Midbrain (tissue), 1 donor: ENCODE results near the gene CRHR1.

ENCODE experiments used
- DNase-seq: peaks from one replicate; lab custom pipeline; 2025; lab: John Stamatoyannopoulos, UW

The CRHR1 gene

DNA sequence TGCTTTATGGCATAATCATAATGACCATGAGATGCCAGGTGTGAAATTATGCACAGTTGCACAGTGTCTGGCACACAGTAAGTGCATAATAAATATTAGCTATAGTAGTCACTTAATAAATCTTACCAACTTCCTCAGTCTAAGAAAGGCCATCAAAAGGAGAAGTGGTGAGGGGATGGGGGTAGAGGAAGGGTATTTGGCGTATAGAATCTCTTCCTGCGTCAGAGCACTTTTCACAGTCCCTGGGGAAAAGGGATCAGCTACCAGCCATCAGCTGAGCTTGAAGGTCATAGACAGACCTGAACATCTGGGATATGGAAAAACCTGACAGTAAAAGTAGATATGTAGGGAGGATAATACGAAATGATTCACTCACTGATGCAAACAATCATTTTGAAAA, 5.8 kb downstream of the CRHR1 start:
- no peak for DNase-seq

DNA sequence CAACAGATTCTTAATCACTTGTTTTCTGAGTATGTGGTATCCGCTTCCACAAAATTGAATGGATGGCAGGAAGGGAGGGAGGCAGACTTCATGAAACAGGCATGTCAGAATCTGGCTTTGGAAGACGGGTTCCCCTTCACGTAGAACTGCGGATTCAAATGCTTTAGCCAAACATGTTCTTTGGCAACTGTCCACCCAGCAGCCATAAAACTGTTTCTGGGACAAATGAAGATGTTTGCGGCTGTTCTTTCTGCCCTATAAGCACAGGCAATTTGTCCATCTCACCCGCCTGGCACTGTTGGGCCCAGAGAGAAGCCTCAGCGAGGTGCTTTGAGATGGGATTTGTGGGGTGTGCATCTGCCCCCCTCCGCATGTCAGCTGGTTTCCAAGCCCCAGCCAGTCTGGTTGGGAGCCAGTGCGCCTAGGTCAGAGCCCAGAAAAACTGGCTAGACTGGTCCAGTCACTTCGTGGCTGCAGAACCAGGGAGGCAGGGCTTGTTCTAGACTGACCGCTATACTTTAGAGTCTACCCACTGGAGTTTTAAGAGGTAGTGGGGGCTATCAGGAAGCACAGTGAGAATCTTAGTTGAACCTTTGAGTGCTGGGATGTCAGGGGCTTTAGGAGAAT, 6.3 kb downstream of the CRHR1 start:
- no peak for DNase-seq

DNA sequence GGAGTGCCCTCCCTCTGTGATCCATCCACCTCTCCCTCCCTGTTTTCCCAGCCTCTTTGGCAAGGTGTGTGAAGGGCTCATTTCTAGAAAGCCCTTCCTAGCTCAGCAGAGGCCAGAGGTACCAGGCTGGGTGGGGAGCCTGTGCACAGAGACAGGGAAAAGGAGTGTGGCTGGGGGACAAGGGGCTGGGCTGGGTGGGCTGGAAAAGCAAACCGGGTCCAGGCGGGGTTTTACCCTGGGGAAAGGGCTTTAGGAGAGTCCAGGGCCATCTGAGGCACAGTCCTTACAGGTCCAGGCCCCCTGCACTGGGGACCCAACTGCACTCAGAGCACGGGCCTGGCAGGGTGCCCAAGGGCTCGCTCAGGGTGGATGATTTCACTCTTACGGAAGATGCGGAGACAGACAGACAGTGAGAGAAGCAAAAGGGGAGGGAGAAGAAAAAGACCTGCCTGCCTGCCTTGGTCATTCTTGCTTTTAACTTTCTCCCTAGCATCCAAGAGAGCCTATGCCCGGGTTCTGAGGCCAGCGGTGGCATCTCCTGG, 7.0 kb downstream of the CRHR1 start:
- no peak for DNase-seq

DNA sequence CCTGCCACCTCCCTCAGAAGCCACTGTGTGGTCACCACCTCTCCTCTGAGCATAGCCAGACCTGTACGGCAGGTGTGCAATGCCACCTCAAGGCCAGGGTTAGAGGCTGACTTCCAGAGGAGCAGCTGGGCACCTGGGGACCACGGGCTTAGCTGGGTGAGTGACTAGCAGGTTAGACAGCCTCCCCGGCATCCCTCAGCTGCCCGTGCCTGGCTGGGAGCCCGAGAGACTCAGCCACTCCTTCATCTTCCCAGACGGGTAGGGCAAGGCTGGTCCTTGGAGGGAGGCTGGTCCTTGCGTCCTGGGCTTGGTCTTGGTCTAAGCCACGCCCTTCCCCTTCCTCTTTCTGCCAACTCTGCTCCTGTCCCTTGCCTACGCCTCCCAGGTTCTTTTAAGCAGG, 7.8 kb downstream of the CRHR1 start:
- DNase-seq = no peak

DNA sequence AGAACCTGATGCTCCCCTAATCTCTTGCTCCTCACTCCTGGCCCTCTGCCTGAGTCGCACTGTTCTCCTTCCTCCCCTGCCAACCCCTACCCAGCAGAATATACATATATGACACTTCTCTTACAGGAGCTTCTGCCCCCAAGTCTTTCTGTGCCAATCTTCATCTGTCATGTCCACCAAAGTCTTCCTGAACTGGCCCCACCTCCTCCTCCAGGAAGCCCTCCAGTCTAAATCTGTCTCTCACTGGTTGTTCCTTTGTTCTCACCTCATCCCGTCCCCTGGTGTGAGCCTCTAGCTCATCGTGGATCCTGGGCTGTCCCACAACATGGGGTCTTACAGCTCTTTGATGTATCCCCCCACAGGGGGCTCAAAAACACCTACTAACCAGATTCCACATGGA, 8.3 kb downstream of the CRHR1 start:
- DNase-seq = no peak

DNA sequence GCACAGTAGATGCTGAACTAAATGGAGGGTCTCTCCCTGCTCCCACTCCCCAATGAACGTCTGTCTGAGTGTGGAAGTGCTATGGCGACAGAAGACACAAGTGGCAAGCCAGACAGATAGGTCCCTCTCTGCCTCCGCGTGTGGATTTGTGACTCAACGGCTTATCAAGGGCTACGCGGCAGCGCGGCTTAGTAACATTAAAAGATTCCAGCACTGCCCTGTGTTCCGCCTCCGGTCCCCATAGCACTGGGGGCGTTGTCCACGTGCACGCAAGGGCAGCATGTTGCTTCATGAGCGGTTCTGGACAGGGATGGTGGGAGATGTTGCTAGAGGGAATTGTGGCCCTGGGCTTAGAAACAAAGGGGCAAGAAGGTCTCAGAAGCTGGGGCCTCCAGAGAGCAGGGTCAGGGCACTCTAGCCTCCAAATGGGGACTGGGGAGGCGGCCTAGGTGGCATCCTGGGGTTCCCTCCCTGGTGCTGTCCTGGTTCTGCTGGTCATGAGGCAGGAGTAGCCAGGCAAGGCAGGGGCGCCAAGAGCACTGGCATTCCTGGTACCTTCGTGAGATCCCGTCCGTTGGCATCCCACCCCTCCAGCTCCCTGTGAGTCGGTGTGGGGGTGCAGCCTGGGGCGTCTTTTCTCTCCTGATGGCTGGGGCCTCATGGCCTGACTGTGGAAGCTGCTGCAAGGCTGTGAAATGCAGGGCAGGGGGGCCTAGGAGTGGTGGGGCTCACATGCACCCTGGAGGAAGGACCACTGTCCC, 9.1 kb downstream of the CRHR1 start:
- no peak for DNase-seq

DNA sequence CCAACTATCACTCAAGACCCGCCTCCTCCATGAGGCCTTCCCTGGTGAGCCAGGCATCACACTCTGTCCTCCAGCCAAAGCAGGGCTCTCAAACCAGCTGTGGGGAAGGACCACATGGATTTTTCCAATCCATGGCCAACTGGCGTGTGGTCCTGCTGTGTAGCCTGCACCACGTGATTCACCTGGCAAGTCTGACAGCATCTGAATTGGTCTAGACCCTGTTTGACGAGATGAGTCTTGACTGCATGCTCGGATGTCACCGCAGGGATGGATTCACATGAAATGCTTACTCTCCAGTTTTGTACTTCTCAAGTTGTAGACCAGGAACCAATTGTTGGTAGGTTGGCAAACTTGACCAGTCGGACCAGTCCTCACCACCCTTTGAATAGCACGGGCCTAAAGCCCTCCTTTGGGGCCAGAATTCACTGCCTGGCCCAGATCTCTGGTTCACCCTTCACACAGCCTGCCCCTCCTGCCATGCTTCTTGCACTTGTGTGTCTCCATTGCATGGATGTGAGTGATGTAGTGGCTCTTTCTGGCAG, 9.9 kb downstream of the CRHR1 start:
- no peak for DNase-seq

DNA sequence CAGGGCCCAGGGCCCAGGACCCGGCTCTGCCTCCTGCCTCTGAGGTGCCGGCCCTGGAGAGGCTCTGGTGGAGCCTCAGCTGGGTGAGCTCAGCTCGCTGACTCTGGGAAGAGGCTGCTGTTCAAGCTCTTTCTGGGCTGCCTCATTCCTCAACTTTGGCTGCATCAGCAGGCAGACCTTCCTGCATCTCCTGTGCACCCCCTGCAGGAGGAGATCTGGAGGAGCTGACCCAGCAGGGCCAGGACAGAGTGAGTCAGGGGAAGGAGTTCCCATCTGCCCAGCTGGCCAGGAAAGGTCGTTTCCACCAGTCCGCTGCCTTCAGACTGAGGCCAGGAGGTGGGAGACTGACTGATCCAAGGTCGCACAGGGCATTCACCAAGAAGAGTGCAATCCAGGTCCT, 10.7 kb downstream of the CRHR1 start:
- no peak for DNase-seq

DNA sequence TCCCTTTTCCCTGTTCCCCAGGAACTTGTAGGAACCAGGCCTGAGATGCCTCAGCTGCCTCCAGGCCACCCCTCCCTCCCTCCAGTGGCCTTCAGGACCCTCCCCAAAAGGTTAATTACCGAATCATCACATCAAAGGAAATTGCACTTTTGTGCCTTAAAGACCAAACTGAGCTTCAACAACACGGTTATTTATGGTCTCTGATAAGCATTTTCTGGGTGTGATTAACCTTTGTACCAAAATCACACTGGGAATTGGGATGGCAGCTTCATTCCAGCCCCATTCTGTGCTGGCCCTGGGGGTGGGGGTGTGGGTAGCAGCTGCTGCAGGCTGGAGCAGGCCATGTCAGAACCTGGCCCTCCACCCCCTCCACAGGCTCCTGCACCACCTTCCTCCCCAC, 16.7 kb downstream of the CRHR1 start:
- no peak for DNase-seq

DNA sequence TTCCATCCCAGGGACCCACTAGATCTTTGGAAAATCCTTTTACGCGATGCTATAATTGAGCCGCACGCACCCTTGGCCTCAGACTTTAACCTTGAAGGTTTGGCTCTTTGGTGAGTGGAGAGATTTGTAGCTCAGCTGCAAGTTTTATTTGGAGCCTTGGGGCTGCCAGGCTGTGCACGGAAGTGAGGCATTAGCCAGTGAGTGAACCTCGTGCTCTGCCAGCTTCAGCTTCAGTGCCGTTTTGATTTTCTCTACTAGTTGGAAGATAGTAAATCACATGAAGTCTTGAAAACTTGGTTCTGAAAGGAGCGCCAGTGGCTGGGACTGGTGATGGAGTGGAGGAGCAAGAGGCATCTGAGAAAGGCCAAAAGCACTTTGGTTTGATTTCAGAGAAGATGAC, 17.3 kb downstream of the CRHR1 start:
- no peak for DNase-seq

DNA sequence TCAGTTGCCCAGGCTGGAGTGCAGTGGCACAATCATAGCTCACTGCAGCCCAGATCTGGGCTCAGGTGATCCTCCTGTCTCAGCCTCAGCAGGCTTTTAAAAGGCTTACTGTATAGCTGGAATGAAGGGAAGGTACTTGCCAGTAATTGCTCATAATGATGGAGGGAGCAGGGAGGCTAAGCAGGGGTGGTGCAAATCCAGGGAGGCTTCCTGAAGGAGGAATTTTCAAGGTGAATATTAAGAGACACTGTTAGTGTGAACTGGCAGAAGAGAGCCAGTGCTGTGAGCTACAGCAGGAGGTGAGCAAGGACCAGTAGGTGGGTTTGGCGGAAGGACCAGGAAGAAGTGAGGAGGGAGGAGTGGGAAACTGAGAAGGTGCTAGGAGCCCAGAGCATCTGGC, 24.7 kb downstream of the CRHR1 start:
- no peak for DNase-seq

DNA sequence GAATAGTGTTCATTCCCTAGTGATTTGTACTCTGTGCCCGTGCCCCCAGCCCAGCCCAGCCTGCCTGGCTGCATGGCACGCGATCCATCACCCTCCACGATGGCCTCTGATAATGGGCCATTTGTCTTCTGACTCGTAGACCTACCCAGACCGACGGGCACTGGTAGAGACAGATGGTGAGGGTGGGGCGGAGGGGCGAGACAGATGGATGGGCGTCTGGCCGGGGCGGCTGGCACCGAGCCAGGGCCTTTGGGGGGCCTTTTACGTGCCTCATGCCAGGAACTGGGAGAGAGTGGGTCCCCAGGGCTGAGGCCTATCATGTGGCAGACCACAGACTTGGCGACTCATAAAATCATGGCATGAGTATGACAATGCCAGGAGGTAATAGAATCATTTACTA, 25.4 kb downstream of the CRHR1 start:
- no peak for DNase-seq

DNA sequence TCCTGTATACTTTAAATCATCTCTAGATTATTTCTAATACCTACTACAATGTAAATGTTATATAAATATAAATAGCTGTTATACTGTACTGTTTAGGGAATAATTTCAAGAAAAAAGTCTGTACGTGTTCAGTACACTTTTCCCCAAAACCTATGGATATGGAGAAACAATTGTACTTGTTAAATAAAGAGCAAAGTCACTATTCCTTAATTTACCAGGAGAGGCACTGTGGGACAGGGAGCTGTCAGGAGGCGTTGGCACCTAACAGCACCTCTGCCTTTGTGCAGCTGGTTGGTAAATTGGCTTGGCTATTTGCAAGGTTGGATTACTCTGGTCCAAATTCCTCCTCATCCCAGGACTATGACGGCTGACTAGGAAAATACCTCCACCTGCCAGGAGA, 28.0 kb downstream of the CRHR1 start:
- DNase-seq = no peak

DNA sequence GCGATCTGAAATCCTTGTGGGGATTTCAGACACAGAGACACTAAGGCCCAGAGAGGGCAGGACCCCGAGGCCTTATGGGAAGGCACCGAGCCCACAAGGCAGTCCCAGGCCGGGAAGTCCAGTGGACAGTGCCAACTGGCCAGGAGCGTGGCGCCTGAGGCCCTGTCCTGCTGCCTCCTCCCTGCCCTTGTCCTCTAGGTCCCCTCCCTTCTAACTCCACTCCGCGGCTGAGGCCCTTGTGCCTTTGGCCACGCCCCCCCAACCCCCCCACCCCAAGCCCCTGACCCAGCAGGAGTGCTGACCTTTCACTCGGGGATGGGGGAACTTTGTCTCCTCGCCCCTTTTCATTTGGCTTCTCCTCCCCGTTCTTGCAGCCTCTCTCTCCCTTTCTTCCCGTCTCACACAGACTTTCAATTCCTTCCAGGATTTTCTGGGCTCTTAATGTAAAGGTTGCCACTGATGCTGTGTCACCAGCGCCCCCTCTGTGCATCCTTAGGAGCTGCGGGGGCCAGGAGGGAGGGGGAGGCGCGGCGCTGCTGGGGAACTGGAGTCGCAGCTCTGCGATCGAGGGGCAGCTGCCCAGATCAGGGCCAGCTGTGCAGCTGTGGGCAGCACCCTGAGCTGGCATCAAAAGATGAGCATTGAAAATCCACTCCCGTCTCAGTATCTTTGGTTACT, 29.1 kb downstream of the CRHR1 start:
- DNase-seq = peak; percentile 41

DNA sequence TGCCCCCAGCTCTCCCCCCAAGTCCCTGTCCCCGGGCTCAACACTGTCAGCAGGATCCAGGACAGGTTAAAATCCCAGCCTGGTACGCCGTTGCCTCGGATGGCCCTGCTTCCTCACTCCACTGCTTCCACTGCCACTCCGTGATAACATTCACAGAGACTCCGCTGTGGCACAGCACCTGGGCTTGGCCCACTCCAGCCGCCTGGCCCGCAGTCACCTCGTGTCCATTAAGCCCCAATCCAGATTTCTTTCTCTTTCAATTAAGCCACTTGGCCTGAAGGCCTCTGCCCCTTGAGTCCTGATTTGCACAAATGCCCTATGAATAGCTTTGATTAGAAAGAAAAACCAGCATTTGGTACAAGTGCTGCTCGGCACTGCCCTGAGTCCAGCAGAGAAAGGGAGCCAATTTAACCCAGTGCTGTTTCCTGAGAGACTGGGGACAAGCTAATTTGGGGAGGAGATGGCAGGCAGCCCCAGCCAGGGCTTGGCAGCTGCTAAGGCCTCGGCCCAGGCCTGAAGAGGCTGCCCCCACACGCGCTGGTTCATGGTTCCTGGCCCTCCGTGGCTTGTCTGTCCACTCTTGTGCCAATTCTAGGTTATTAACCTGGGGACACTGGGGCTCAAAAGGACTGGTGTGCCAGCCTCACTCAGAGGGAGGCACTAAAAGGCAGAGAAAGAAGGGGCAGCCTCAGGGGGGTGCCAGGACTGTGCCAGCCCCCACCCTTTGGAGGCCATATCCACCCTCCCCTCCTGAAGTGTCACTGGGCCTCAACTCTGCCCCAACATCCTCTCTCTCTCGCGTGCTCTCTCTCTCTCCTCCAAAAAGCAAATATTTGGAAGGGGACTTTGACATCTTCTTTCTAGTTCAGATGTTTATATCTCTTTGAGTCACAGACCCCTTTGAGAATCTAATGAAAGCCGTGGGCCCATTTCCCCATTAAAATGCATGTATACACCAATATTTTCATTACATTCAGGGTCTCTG, 30.8 kb downstream of the CRHR1 start:
- peak; percentile 40 for DNase-seq

DNA sequence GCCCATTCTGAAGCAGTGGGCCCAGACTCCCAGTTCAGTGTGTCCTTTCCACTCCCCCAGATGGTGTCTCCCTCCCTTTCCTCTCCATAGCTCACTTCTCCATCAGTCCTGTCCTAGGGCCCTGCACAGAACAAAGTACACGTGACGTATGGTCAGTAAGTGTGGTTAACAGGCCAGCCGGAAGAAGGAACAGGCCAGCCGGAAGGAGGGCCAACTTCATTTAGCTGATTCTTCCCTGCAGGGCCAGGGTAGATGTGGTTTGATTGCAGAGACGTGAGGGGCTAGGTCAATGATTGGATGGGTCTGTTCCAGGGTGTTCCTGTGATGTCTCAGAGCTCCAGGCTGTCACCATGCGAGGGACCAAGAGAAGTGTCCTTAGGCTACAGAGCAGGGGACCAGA, 31.6 kb downstream of the CRHR1 start:
- DNase-seq = no peak

DNA sequence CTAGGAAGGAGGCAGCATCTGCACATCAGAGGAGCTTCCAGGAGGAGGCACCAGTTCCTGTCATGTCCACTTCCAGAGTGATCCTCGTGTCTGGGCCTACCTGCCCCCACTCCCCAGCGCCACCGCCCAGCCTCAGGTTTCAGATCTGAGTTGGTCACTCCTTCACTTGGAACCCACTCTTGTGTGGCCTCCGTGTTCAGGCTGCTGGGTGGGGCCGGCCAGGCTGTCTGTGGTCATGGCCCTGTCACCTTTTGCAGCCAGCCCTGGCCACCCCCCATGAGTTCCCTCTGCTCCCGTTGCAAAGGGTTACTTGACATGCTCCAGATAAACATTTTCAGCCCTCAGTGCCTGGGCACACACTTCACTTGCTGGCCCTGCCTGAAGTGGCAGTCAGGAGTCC, 33.9 kb downstream of the CRHR1 start:
- no peak for DNase-seq

DNA sequence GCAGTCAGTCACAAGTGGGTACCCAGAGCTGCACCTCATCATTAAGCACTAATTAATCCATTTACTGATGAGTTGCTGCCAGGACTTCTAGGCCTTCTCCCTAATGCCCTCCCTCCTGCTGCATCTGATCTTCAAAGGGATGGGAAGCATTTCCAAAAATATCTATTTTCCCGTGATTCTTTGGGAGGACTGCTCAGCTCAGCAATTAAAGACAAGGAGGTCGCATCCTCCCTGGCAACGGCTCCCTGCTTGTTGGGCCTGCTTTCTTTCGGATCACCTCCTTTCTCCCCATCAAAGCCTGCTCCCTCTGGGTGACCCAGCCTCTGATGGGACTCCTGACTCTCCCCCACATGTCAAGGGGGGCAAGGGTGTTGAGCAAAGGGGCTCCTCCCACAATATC, 34.6 kb downstream of the CRHR1 start:
- no peak for DNase-seq

DNA sequence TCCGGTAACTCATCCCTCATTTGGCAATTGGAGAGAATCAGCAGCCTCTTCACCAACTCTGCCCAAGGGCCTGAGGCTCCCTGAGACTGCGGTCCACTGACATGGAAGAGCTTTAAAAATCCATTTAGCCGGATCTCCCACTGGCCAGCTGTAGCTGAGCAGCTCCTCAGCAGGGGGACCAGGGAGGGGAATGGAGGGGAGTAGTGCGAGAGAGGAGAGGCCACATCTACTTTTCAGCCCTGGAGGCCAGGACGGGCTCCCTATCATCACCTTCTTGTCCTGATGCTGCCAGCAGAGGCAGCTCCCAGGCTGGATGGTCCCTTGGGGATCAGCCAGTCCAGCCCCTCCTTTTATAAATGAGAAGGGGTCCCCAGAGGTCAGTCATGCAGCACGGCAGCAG, 35.5 kb downstream of the CRHR1 start:
- no peak for DNase-seq

DNA sequence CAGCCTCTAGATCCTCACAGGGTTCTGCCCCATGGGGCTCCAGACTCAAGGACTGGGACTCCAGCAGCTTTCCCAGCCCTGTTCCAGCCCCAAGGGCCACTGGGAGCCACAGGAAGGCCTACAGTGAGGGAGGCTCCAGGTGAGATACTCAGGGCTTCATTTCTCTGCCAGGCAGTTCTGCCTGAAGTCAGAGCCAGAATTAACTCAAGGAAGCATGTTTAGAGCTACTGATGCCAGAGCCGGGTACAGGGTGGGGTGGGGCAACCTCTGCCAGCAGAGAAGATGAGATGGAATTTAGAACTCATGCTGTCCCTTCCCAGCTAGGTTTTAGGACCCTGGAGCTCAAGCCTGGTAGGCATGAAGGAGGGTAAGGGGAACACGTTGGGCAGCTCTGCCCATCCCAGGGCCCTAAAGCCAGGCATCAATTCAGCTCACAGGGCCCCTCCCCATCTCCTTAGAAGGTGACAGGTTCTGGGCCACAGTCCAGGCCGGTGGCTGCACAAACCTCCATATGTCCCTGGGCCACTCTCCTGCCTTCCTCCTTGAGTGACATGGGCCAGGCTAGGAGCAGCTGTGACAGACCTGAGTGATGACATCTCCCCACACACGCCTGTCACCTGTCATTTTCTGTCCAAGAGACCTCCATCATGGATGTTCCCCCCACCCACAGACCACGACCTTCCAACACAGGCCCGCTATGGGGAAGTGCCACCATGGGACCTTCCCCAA, 36.1 kb downstream of the CRHR1 start:
- DNase-seq = no peak

DNA sequence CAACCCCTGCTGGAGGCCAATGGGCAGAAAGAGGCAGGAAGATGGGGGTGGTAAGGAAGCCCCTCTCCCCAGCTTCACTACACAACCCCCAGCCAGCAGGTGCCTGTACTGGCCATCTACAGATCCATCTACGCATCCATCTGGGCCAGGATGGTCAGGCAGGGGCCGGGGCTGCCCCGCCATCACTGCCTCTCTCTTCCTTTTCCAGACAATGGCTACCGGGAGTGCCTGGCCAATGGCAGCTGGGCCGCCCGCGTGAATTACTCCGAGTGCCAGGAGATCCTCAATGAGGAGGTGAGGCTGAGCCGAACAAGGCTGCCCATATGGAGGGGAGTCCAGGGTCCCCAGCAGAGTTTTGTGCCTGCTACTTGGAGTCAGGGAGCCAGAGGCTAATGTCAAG, 37.0 kb downstream of the CRHR1 start:
- DNase-seq = no peak
